ENCODE measurements around the gene GPR137C.
A peak's percentile ranks its signal among the peaks of the same experiment; 100 is the strongest.
"Not testable (repeated sequence)": the region's sequence is repeated elsewhere in the genome, so short reads cannot be mapped to it uniquely, and the experiment has no call there.

GPR137C gene

DNA sequence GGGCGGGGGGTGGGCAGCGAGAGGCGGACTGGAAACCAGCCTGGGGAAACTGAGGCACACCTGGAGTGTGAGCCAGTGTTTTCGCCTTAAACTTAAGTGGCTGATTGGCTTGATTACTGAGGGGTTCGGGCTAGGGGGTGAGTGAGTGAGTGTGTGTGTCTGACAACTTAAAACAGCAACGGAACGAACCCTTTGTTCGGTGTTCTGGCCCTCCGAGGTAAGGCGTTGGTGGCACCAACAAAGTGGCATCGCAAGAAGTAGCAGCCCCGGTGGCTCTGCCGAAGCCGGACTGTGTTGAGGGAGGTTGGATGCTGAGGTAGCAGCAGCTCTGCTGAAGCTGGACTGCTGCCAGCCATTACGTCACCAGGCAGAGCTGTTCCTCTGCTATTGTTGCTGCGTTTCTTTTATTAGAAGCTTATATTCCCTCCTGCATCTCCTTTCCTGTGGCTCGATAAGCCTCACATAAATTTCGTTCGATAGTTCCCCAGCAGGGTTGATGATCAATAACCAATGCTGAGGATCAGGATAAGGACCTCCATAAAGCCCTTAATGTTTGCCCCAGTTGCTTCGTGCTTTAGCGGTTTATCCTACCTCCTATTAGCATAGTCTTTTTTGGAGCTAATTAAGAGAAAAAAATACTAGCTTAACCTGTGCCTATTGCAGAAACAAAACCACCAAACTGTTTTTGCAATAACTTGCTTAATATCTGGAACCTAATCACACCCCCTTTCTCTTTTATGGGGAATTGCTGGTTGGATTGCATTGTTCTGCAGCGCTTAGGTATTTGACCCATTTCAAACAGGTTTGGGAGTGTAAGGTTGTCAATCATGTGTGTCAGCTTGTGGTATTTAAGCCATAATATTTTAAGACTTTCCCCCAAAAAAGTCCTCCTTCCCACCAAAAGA is 1.3 kb downstream of the GPR137C start:
- POLR2A ChIA-PET (ENCODE audit: low non-redundant PET): no interaction called here
- H3K27ac ChIP-seq: peak overlapping the region; percentile 86; the same call in 1 of the 2 replicates

GRCh38 chr14:52558688-52559087 is 6.1 kb downstream of the GPR137C start:
- POLR2A ChIA-PET (ENCODE audit: low non-redundant PET): no interaction called here
- CTCF ChIA-PET: interaction anchor here (0.6 kb wide), 1 partner anchor 111 kb away, joined by 5 read pairs; no protein-coding TSS in a partner anchor
- TF ChIP-seq, protein P1, sequence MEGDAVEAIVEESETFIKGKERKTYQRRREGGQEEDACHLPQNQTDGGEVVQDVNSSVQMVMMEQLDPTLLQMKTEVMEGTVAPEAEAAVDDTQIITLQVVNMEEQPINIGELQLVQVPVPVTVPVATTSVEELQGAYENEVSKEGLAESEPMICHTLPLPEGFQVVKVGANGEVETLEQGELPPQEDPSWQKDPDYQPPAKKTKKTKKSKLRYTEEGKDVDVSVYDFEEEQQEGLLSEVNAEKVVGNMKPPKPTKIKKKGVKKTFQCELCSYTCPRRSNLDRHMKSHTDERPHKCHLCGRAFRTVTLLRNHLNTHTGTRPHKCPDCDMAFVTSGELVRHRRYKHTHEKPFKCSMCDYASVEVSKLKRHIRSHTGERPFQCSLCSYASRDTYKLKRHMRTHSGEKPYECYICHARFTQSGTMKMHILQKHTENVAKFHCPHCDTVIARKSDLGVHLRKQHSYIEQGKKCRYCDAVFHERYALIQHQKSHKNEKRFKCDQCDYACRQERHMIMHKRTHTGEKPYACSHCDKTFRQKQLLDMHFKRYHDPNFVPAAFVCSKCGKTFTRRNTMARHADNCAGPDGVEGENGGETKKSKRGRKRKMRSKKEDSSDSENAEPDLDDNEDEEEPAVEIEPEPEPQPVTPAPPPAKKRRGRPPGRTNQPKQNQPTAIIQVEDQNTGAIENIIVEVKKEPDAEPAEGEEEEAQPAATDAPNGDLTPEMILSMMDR (conservative IDR thresholded peaks at IDR 0.05; ENCODE audit: low read depth): no peak

More for the DNA sequence above, 1.3 kb downstream of the GPR137C start:
- TF ChIP-seq, protein P1 (conservative IDR thresholded peaks at IDR 0.05; ENCODE audit: low read depth): no peak
- peak; percentile 64 for DNase-seq (ENCODE audit: low spot score)
- CTCF ChIA-PET: interaction anchor here (0.6 to 0.8 kb wide), 2 partner anchors 1230 to 1712 kb away, joined by 3 read pairs; no protein-coding TSS in a partner anchor

DNA sequence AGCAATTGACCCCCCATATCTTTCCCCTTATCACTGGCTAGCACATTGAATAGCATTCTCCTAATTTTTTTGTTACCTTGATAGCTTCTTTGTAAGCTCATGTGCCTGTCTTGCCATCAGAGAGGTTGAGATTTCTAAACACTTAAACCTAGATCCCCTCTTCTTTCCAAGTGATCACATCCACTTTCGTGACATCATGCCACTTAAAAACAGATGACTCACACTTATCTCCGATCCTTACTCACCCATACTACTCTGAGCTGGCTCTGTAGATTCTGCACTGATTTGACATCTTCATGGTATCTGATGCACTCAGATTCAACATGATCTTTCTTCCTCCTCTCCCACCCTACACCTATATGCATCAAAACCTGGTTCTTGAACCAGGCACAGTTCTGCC is 10.5 kb downstream of the GPR137C start:
- ChIA-PET CTCF (no interaction called here), POLR2A (ENCODE audit: low non-redundant PET) (interaction anchor here (0.6 kb wide), 1 partner anchor 934 kb away, joined by 4 read pairs; no protein-coding TSS in a partner anchor)
- DNase-seq (ENCODE audit: low spot score): peak; percentile 26
- TF ChIP-seq, protein P1 (conservative IDR thresholded peaks at IDR 0.05; ENCODE audit: low read depth): no peak
- H3K27ac ChIP-seq: no peak overlapping the region

More at GRCh38 chr14:52558688-52559087, 6.1 kb downstream of the GPR137C start:
- no peak for DNase-seq (ENCODE audit: low spot score)
- H3K27ac ChIP-seq: no peak overlapping the region

- POLR2A ChIA-PET (ENCODE audit: low non-redundant PET); DNase-seq (ENCODE audit: low spot score); CTCF ChIA-PET; H3K27ac ChIP-seq: not testable (repeated sequence)
Measured at GRCh38 chr14:52568454-52568853, 15.8 kb downstream of the GPR137C start.

- POLR2A ChIA-PET (ENCODE audit: low non-redundant PET): no interaction called here
- no peak for DNase-seq (ENCODE audit: low spot score)
- H3K27ac ChIP-seq: no peak overlapping the region
- CTCF ChIA-PET: no interaction called here
- TF ChIP-seq, protein P1 (conservative IDR thresholded peaks at IDR 0.05; ENCODE audit: low read depth): no peak
Measured at GRCh38 chr14:52575858-52576257, 23.2 kb downstream of the GPR137C start.

- DNase-seq (ENCODE audit: low spot score): peak; percentile 3
- POLR2A ChIA-PET (ENCODE audit: low non-redundant PET): interaction anchor here (0.7 kb wide), 1 partner anchor 29 kb away, joined by 4 read pairs; no protein-coding TSS in a partner anchor
- no peak overlapping the region for H3K27ac ChIP-seq
- TF ChIP-seq, protein P1 (conservative IDR thresholded peaks at IDR 0.05; ENCODE audit: low read depth): no peak
- CTCF ChIA-PET: no interaction called here
Measured at GRCh38 chr14:52583544-52583943, 30.9 kb downstream of the GPR137C start.

DNA sequence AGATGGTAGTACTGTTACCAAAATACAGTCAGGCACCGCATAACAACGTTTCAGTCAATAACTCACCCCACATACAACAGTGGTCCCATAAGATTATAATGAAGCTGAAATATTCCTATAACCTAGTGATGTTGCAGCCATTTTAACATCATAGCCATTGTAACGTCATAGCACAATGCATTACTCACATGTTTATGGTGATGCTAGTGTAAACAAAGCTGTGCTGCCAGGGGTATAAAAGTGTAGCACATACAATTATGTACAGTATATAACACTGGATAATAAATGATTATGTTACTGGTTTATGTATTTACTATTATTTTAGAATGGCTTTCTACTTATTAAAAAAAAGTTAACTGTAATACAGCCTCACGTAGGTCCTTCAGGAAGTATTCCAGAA is 37.0 kb downstream of the GPR137C start:
- ChIA-PET POLR2A (ENCODE audit: low non-redundant PET) (no interaction called here), CTCF (no interaction called here)
- DNase-seq (ENCODE audit: low spot score): no peak
- no peak overlapping the region for H3K27ac ChIP-seq
- TF ChIP-seq, protein P1 (conservative IDR thresholded peaks at IDR 0.05; ENCODE audit: low read depth): no peak
